Stomach (tissue), 4 donors: ENCODE measurements around the gene TLR6.

Experiments
- CTCF ChIP-seq, 7 experiments: fragments of 450-650 bp in 4 of 7; fragments of 200-600 bp in 3 of 7; sonication (generic) in 3 of 7; IDR thresholded peaks; one replicate each; pipeline ENCODE4 v1.5.1; 2016 to 2019; ENCODE audit warnings: antibody characterized with exemption in 7 of 7, control low read depth in 2 of 7, mild to moderate bottlenecking in 1 of 7
- POLR2A ChIP-seq, 4 donors: fragments of 450-650 bp; IDR thresholded peaks; one replicate each; pipeline ENCODE4 v1.6.1; 2016; ENCODE audit warnings: antibody characterized with exemption in 4 of 4, control low read depth in 2 of 4, mild to moderate bottlenecking in 1 of 4, moderate library complexity in 1 of 4

DNA sequence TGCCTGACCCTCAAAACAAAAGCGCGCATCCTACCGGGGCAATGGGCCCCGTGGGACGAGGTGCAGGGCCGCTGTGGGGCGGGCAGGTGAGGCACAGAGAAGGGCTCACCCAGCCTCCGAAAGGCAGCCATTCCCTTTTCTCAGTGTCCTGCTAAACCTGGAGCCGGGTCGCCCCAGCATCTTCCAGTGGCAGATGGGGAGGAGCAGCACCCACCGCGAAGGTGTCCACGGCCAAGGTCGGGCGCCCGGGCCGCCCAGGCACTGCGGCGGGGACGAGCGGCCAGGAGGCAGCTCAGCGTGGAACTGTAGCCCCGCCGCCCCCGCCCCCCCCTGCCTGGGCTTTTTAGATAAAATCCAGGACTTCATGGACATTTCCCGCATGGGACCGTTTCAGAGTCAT, 32.9 kb downstream of the TLR6 start:
- no peak for TF ChIP-seq CTCF (IDR thresholded peaks at IDR 0.05)
- TF ChIP-seq POLR2A (IDR thresholded peaks at IDR 0.05): no peak
